ENCODE results near the gene ELAVL3. TPM values are rescaled to one million over a fixed set of nuclear protein-coding genes. Genes with fewer than 3 reads are reported as not detected.

The ELAVL3 gene
- not detected in 2 replicates for total RNA-seq

GRCh38 chr19:11480715-11481533 lies at the start of gene ELAVL3:
Gene ELAVL3, minus strand, starts transcription at chr19:11481046. Its CDS starts 438 bp downstream, at chr19:11480608.

DNA sequence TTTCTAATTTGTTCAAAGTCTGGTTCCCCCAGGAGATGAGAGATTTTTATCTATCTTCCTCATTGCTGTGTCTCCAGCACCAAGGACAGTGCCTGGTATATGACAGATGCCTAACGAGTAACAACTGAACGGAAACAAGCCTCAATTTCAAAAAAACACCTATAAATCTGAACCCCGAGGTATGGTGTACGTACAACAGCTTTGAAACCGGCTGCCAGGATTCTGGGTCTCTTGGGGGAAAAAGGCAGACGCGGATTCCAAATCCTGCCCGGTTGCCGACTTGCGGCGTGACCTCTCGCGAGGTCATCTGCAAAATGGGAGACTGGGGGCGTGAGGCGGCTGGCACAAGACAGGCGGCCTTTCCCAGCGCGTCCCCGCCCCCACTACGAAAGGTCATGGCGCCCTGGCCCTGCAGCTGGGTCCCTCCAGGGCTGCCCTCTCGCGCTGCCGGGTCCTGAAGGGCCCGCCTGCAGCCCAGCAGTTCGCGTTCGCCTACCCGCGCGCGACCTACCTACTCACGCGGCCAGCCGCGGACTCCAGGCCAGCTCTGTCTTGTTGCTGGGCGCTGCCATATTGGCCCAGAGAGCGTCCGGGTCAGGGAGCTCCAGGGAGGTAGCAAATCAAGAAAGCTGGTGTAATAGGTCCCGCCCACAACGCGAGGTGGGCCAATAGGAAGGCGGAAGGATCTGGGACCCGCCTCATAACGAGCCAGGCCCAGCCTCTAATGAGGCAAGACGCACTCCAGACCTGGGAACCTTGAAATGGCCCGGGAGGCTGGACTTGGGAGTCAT lies 47.9 kb upstream of the ELAVL3 start, which contains the start of gene ECSIT:
Gene ECSIT (minus strand): TSS at position 584 of the 791 bp plus-strand sequence. CDS start 9,964 bp downstream, outside the sequence.

GRCh38 chr19:11505504-11506100 lies 24.8 kb upstream of the ELAVL3 start, which contains the start of gene ZNF653:
Gene ZNF653, minus strand, starts transcription at chr19:11505839. Its CDS starts 53 bp downstream, at chr19:11505786.

GRCh38 chr19:11435057-11435832 lies 45.6 kb downstream of the ELAVL3 start, which contains the start of the genes ODAD3 and PRKCSH:
Gene ODAD3, minus strand, starts transcription at chr19:11435121. Its CDS starts 105 bp downstream, at chr19:11435016.
Gene PRKCSH, plus strand, starts transcription at chr19:11435635. Its CDS starts 483 bp downstream, at chr19:11436118.

DNA sequence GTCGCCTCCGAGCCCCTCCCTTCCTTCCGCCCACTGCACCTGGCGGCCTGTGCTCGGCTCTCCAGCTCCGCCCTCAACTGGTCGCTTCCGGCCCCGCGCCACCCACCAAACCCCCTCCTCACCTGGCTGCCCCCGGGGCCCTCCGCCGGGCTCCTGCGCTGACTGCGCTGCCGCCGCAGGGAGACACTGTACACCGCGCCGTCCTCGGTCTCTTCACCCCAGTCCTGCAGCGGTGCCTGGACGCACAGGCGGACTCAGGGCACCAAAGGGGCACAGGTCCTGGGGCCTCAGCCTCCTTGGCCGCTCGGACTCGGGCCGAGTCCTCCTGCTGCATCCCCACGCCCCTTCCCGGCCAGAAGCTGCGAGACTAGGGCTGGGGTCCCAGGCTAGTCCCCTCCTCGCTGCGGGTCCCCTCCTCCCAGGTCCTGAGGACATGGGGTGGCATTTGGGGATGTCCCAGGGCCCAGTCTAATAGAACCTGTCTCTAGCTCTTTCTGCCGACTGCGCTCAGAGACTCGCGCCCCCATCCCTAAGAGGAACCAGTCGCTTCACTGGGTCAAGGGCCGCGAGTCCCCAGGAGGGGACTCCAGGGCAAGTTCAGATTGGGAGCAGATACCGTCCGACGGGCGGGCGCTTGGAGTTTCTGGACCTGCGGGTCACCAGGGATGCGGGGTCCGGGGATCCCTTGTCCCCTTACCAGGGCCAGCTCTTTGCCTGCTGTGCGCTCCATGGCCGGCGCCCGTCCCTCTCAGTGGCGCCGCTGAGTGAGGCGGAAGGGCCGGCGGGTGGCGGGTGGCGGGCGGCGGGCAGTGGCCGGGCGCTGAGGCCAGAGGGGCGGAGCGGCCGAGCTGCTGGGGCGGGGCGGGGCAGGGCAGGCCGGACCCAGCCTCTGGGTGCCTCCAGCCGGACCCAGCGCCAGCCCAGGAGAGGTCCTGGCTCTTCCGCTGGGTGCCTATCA lies 62.0 kb downstream of the ELAVL3 start, which contains the start of gene RGL3:
Gene RGL3 (minus strand): TSS at position 766 of the 958 bp plus-strand sequence. CDS start 36 bp downstream, at position 730.

Other genes with a start within 250 kb of the ELAVL3 start
- gene ANGPTL8, start 241.4 kb downstream of the ELAVL3 start, total RNA-seq = 0.43 TPM in 1 of 2 replicates, not detected in the other
- 13.5 and 20.3 TPM in 2 replicates for gene DOCK6, start 218.5 kb downstream of the ELAVL3 start, total RNA-seq
- not detected in 2 replicates for gene TSPAN16, start 184.9 kb downstream of the ELAVL3 start, total RNA-seq
- 9.9 and 14.2 TPM in 2 replicates for gene RAB3D, start 141.4 kb downstream of the ELAVL3 start, total RNA-seq
- 80.3 and 137 TPM in 2 replicates for gene TMEM205, start 134.8 kb downstream of the ELAVL3 start, total RNA-seq
- 10.4 and 23.8 TPM in 2 replicates for gene CCDC159, start 134.5 kb downstream of the ELAVL3 start, total RNA-seq
- 33.5 and 50.5 TPM in 2 replicates for gene PLPPR2, start 125.6 kb downstream of the ELAVL3 start, total RNA-seq
- gene SWSAP1, start 106.4 kb downstream of the ELAVL3 start, total RNA-seq = 1.2 and 3.9 TPM in 2 replicates
- 5.9 and 8.8 TPM in 2 replicates for gene EPOR, start 96.7 kb downstream of the ELAVL3 start, total RNA-seq
- 0.12 TPM in 1 of 2 replicates, not detected in the other for gene RGL3, start 61.7 kb downstream of the ELAVL3 start, total RNA-seq
- gene ODAD3, start 45.9 kb downstream of the ELAVL3 start, total RNA-seq = 0.09 and 0.23 TPM in 2 replicates
- 238 and 256 TPM in 2 replicates for gene PRKCSH, start 45.4 kb downstream of the ELAVL3 start, total RNA-seq
- 3.6 and 3.9 TPM in 2 replicates for gene ZNF653, start 24.8 kb upstream of the ELAVL3 start, total RNA-seq
- gene ECSIT, start 48.1 kb upstream of the ELAVL3 start, total RNA-seq = 39.7 and 61.2 TPM in 2 replicates
- gene CNN1, start 57.8 kb upstream of the ELAVL3 start, total RNA-seq = 12.2 and 33.3 TPM in 2 replicates
- 42.6 and 44.1 TPM in 2 replicates for gene ELOF1, start 78.2 kb upstream of the ELAVL3 start, total RNA-seq
- not detected in 2 replicates for gene ACP5, start 96.6 kb upstream of the ELAVL3 start, total RNA-seq
- 9.4 and 9.5 TPM in 2 replicates for gene ZNF627, start 116.4 kb upstream of the ELAVL3 start, total RNA-seq

All from pericardium fibroblast (primary cell).